GM12878 (cell line): ENCODE results near the gene MYO10. TPM values are rescaled to one million over a fixed set of nuclear protein-coding genes. Genes with fewer than 3 reads are reported as not detected.

Experiments used
- ATAC-seq: fragments of 200-7000 bp; cut with Tn5 transposase; 3 replicates; pipeline ENCODE4 v1.9.1; 2020; ENCODE audit warnings: mild to moderate bottlenecking, moderate library complexity
- BruUV-seq: library from RNA; stranded (reverse); fragments of 400-500 nt; replicated peaks from 2 replicates; lab custom pipeline; 2021; lab: Mats Ljungman, UMichigan
- CTCF ChIA-PET: fragments of 300-600 bp; sonication (Branson Sonifier 250); formaldehyde crosslinking; extraction: SDS; loops from one replicate; lab custom pipeline; 2021; ENCODE audit warnings: inconsistent platforms; lab: Yijun Ruan, JAX
- POLR2A ChIA-PET: fragments of 350-600 bp; formaldehyde crosslinking; extraction: SDS; loops from one replicate; lab custom pipeline; 2021; ENCODE audit warnings: inconsistent platforms; lab: Charles Lee
- RAD21 ChIA-PET: fragments of 300-600 bp; sonication (Branson Sonifier 250); formaldehyde crosslinking; loops from one replicate; lab custom pipeline; 2023; ENCODE audit warnings: antibody characterized with exemption; ENCODE audit not compliant: unreplicated experiment; lab: Charles Lee
- SMC1A ChIA-PET: fragments of 300-600 bp; sonication (Branson Sonifier 250); formaldehyde crosslinking; loops from one replicate; lab custom pipeline; 2023; ENCODE audit not compliant: unreplicated experiment, uncharacterized antibody; lab: Charles Lee
- DNase-seq: peaks from one replicate; pipeline ENCODE4 v3.0.0-alpha.2; 2011; ENCODE audit warnings: low read depth, low spot score
- FAIRE-seq: peaks from 3 replicates; lab custom pipeline; 2011; peaks lifted over from hg19 to GRCh38; lab: Jason Lieb, UNC
- H2AFZ ChIP-seq: 2 replicates; pipeline ENCODE4 v1.6.0; 2011; ENCODE audit warnings: low read depth, low read length, control low read depth; ENCODE audit not compliant: control insufficient read depth
- H3K27ac ChIP-seq: 2 replicates; pipeline ENCODE4 v1.5.1; 2011; ENCODE audit warnings: control low read depth; ENCODE audit not compliant: control insufficient read depth, insufficient read depth
- H3K27me3 ChIP-seq, 2 experiments: replicated peaks in 1 of 2; 2 replicates each; pipeline versions ENCODE4 v1.6.0 to v1.6.1; 2011; ENCODE audit warnings: low read length in 1 of 2; ENCODE audit not compliant: control insufficient read depth in 2 of 2, insufficient read depth in 2 of 2
- H3K36me3 ChIP-seq, 2 experiments: 2 replicates each; pipeline ENCODE4 v1.5.1; 2011; ENCODE audit warnings: low read length in 1 of 2; ENCODE audit not compliant: control insufficient read depth in 2 of 2, insufficient read depth in 2 of 2
- H3K4me1 ChIP-seq: 2 replicates; pipeline ENCODE4 v1.6.1; 2011; ENCODE audit warnings: mild to moderate bottlenecking, low read length, moderate library complexity, mixed read lengths; ENCODE audit not compliant: control insufficient read depth, insufficient read depth
- H3K4me2 ChIP-seq: 2 replicates; pipeline ENCODE4 v1.6.0; 2011; ENCODE audit warnings: control low read depth; ENCODE audit not compliant: control insufficient read depth, insufficient read depth
- H3K4me3 ChIP-seq: fragments of 200-600 bp; sonication (generic); 2 replicates; pipeline ENCODE4 v1.5.1; 2016
- H3K79me2 ChIP-seq: 2 replicates; pipeline ENCODE4 v1.6.0; 2011; ENCODE audit warnings: low read length; ENCODE audit not compliant: control insufficient read depth, insufficient read depth
- H3K9ac ChIP-seq: 2 replicates; pipeline ENCODE4 v1.8.0; 2011; ENCODE audit warnings: low read length, control low read depth, mixed read lengths; ENCODE audit not compliant: control insufficient read depth, insufficient read depth
- H3K9me3 ChIP-seq: replicated peaks from 3 replicates; pipeline ENCODE4 v1.5.1; 2011; ENCODE audit warnings: mild to moderate bottlenecking, low read length; ENCODE audit not compliant: control insufficient read depth, insufficient read depth
- H4K20me1 ChIP-seq: 2 replicates; pipeline ENCODE4 v1.6.0; 2011; ENCODE audit not compliant: control insufficient read depth, insufficient read depth
- BCL3 ChIP-seq: IDR thresholded peaks from 2 replicates; pipeline ENCODE4 v1.6.1; 2011; ENCODE audit warnings: borderline replicate concordance, low read depth, mild to moderate bottlenecking, moderate library complexity, low read length; ENCODE audit not compliant: insufficient read depth, poor library complexity, severe bottlenecking
- JUNB ChIP-seq: IDR thresholded peaks from 2 replicates; pipeline ENCODE4 v1.6.1; 2016; ENCODE audit warnings: antibody characterized with exemption, mild to moderate bottlenecking
- MTA2 ChIP-seq: fragments of 450-650 bp; IDR thresholded peaks from 2 replicates; pipeline ENCODE4 v1.6.1; 2016; ENCODE audit warnings: low read depth, mild to moderate bottlenecking, moderate library complexity
- NFXL1 ChIP-seq: fragments of 450-650 bp; IDR thresholded peaks from 2 replicates; pipeline ENCODE4 v1.6.1; 2017; ENCODE audit warnings: antibody characterized with exemption, mild to moderate bottlenecking, borderline replicate concordance
- YBX1 ChIP-seq: fragments of 450-650 bp; IDR thresholded peaks from 2 replicates; pipeline ENCODE4 v1.6.1; 2016; ENCODE audit warnings: antibody characterized with exemption
- YY1 ChIP-seq: IDR thresholded peaks from 2 replicates; pipeline ENCODE4 v1.6.1; 2011; ENCODE audit warnings: low read depth, mild to moderate bottlenecking, low read length
- WGBS: methylation state at CpG from one replicate; pipeline ENCODE4 v1.1.6; 2016; ENCODE audit warnings: low lambda C conversion rate; ENCODE audit not compliant: insufficient replicate concordance, insufficient coverage; ENCODE audit errors: missing lambda C conversion rate; 5-methylcytosine and 5-hydroxymethylcytosine counted together
- in situ Hi-C: fragments of 300-500 bp; cut with MboI; formaldehyde crosslinking; loops from 9 replicates; pipeline ENCODE4 v1.14.3; 2018; ENCODE audit warnings: mixed read lengths
- intact Hi-C: fragments of 100-400 bp; cut with micrococcal nuclease; formaldehyde crosslinking; loops from one replicate; pipeline ENCODE4 v1.14.2; 2022; ENCODE audit not compliant: unreplicated experiment
- polyA plus RNA-seq, 11 experiments: library from polyadenylated mRNA; depleted of rRNA in 4 of 11; unstranded in 6 of 11; stranded (reverse) in 5 of 11; fragments of >200 nt; fragmentation: Nextera tagmentation in 4 of 11; fragmentation: Illumina TruSeq in 1 of 11; extraction: Ambion mirVana in 4 of 11; extraction: Trizol in 1 of 11; gene quantifications; 1 replicate in 1 of 11; 2 replicates in 10 of 11; pipeline versions ENCODE4 v1.2.1 to v1.2.3, GENCODE V29; 2011 to 2016; ENCODE audit warnings: inconsistent platforms in 2 of 11, missing spikeins in 2 of 11, low read depth in 1 of 11
- total RNA-seq, 4 experiments: library from RNA; depleted of rRNA in 3 of 4; stranded (reverse); fragments of >200 nt in 3 of 4; fragmentation: Illumina TruSeq in 1 of 4; extraction: Trizol in 1 of 4; gene quantifications; 2 replicates each; pipeline versions ENCODE4 v1.2.1 to v1.2.3, GENCODE V29; 2013 to 2021
- TF ChIP-seq, protein P1 (sequence below): fragments of 450-650 bp; IDR thresholded peaks from 2 replicates; pipeline ENCODE4 v1.6.1; 2014; ENCODE audit warnings: mild to moderate bottlenecking
- TF ChIP-seq, protein P2 (sequence below): IDR thresholded peaks from 2 replicates; pipeline ENCODE4 v1.6.1; 2011; ENCODE audit warnings: borderline replicate concordance, low read depth, mild to moderate bottlenecking, moderate library complexity, mixed read lengths, low read length; ENCODE audit not compliant: insufficient read depth; ENCODE audit errors: extremely low read length
- TF ChIP-seq, protein P3 (sequence below): fragments of 450-650 bp; IDR thresholded peaks from 2 replicates; pipeline ENCODE4 v1.6.1; 2017; ENCODE audit warnings: antibody characterized with exemption, mild to moderate bottlenecking, moderate library complexity

Gene MYO10
- total and polyA plus RNA-seq, 10 of the 15 experiments (the other 5 are each of a cell fraction or from before 2014, with no cell fraction given), result 0.02 to 0.77 (median 0.17) TPM

DNA sequence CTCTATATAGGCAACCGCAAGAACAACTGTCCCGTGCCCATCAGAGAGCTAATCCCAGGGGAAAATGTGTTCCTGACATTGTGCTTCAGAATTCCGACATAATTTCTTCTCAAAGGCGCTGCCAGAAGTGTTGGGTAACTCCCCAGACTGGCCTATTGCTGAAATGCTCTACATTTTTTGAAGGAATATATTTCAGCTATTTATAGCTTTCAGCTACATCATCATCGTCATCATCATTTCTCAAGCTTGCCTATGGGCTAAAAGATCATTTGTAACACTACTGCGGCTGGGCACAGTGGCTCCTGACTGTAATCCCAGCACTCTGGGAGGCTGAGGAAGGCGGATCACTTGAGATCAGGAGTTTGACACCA, 49.7 kb downstream of the MYO10 start:
- BruUV-seq, result no TSS peak
- Histone ChIP-seq H4K20me1 (no peaks in the 10 kb centered on the region), H3K36me3 (no peaks in the 10 kb centered on the region), H3K27me3 (no peaks in the 10 kb centered on the region), H3K79me2 (no peaks in the 10 kb centered on the region), H3K4me2 (no peak overlapping the region), H3K9ac (no peak overlapping the region), H3K9me3 (no peaks in the 10 kb centered on the region), H2AFZ (no peak overlapping the region), H3K27ac (no peak overlapping the region), H3K4me3 (no peak overlapping the region), H3K4me1 (no peaks in the 10 kb centered on the region)
- ChIA-PET SMC1A (no interaction called here), CTCF (no interaction called here), POLR2A (no interaction called here), RAD21 (no interaction called here)
- ATAC-seq, result no peak
- no peak for DNase-seq
- WGBS, result 13% methylated on average over 7 of the region's 7 CpGs
- TF ChIP-seq NFXL1, result no peak
- TF ChIP-seq, protein P1, sequence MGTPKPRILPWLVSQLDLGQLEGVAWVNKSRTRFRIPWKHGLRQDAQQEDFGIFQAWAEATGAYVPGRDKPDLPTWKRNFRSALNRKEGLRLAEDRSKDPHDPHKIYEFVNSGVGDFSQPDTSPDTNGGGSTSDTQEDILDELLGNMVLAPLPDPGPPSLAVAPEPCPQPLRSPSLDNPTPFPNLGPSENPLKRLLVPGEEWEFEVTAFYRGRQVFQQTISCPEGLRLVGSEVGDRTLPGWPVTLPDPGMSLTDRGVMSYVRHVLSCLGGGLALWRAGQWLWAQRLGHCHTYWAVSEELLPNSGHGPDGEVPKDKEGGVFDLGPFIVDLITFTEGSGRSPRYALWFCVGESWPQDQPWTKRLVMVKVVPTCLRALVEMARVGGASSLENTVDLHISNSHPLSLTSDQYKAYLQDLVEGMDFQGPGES, result no peak
- TF ChIP-seq YBX1, result no peak
- TF ChIP-seq, protein P2, sequence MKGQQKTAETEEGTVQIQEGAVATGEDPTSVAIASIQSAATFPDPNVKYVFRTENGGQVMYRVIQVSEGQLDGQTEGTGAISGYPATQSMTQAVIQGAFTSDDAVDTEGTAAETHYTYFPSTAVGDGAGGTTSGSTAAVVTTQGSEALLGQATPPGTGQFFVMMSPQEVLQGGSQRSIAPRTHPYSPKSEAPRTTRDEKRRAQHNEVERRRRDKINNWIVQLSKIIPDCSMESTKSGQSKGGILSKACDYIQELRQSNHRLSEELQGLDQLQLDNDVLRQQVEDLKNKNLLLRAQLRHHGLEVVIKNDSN, result no peak
- no peak for TF ChIP-seq YY1
- TF ChIP-seq, protein P3, sequence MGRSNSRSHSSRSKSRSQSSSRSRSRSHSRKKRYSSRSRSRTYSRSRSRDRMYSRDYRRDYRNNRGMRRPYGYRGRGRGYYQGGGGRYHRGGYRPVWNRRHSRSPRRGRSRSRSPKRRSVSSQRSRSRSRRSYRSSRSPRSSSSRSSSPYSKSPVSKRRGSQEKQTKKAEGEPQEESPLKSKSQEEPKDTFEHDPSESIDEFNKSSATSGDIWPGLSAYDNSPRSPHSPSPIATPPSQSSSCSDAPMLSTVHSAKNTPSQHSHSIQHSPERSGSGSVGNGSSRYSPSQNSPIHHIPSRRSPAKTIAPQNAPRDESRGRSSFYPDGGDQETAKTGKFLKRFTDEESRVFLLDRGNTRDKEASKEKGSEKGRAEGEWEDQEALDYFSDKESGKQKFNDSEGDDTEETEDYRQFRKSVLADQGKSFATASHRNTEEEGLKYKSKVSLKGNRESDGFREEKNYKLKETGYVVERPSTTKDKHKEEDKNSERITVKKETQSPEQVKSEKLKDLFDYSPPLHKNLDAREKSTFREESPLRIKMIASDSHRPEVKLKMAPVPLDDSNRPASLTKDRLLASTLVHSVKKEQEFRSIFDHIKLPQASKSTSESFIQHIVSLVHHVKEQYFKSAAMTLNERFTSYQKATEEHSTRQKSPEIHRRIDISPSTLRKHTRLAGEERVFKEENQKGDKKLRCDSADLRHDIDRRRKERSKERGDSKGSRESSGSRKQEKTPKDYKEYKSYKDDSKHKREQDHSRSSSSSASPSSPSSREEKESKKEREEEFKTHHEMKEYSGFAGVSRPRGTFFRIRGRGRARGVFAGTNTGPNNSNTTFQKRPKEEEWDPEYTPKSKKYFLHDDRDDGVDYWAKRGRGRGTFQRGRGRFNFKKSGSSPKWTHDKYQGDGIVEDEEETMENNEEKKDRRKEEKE, result no peak
- TF ChIP-seq JUNB, result no peak
- no peak for TF ChIP-seq BCL3
- TF ChIP-seq MTA2, result no peak
- in situ Hi-C loops, result no loop called here
- intact Hi-C loops, result no loop called here
- FAIRE-seq, result no peak
